OCI-LY7 (cell line): ENCODE measurements around the gene MIPEP. TPM values are rescaled to one million over a fixed set of nuclear protein-coding genes. Genes with fewer than 3 reads are reported as not detected.

Experiments
- BruUV-seq: library from RNA; stranded (reverse); fragments of 400-500 nt; replicated peaks from 2 replicates; lab custom pipeline; 2021; lab: Mats Ljungman, UMichigan
- CTCF ChIA-PET: fragments of 300-600 bp; sonication (Branson Sonifier 250); formaldehyde crosslinking; loops from one replicate; lab custom pipeline; 2022; ENCODE audit warnings: antibody characterized with exemption; ENCODE audit not compliant: unreplicated experiment; lab: Charles Lee
- POLR2A ChIA-PET: fragments of 300-600 bp; sonication (Branson Sonifier 250); formaldehyde crosslinking; loops from one replicate; lab custom pipeline; 2022; ENCODE audit warnings: antibody characterized with exemption; lab: Charles Lee
- DNase-seq: peaks from one replicate; pipeline ENCODE4 v3.0.0-alpha.2; 2015; ENCODE audit warnings: low spot score
- H2AFZ ChIP-seq: fragments of 200-600 bp; sonication (generic), shearing (Covaris generic); 2 replicates; pipeline ENCODE4 v1.6.1; 2014; ENCODE audit warnings: mild to moderate bottlenecking, antibody characterized with exemption, low read length, moderate library complexity
- H3K27ac ChIP-seq: fragments of 200-600 bp; sonication (generic); 2 replicates; pipeline ENCODE4 v1.5.1; 2014; ENCODE audit warnings: mixed run types, low read depth, mild to moderate bottlenecking, moderate library complexity, low read length, inconsistent platforms; ENCODE audit not compliant: poor library complexity, severe bottlenecking
- H3K36me3 ChIP-seq: fragments of 200-600 bp; sonication (generic); 2 replicates; pipeline ENCODE4 v1.6.1; 2014; ENCODE audit warnings: mild to moderate bottlenecking, antibody characterized with exemption, low read length, moderate library complexity, mixed read lengths; ENCODE audit not compliant: insufficient read depth
- H3K4me1 ChIP-seq: fragments of 200-600 bp; sonication (generic); 2 replicates; pipeline ENCODE4 v1.5.1; 2014; ENCODE audit warnings: mild to moderate bottlenecking, low read length; ENCODE audit not compliant: insufficient read depth, poor library complexity, severe bottlenecking
- H3K4me2 ChIP-seq: fragments of 200-600 bp; sonication (generic); 2 replicates; pipeline ENCODE4 v1.6.1; 2014; ENCODE audit warnings: mild to moderate bottlenecking, low read length
- H3K4me3 ChIP-seq: fragments of 200-600 bp; sonication (generic); 2 replicates; pipeline ENCODE4 v1.5.1; 2014; ENCODE audit warnings: mild to moderate bottlenecking, low read depth, low read length; ENCODE audit not compliant: poor library complexity, severe bottlenecking
- H3K79me2 ChIP-seq: fragments of 200-600 bp; sonication (generic); 2 replicates; pipeline ENCODE4 v1.6.1; 2016; ENCODE audit warnings: low read depth, mild to moderate bottlenecking, low read length, moderate library complexity, mixed read lengths; ENCODE audit not compliant: insufficient read depth
- H3K9me2 ChIP-seq: fragments of 200-600 bp; sonication (generic); 2 replicates; pipeline ENCODE4 v1.6.1; 2016; ENCODE audit warnings: mild to moderate bottlenecking, low read length, mixed read lengths; ENCODE audit not compliant: insufficient read depth
- H3K9me3 ChIP-seq: fragments of 200-600 bp; sonication (generic); 2 replicates; pipeline ENCODE4 v1.6.1; 2014; ENCODE audit warnings: mild to moderate bottlenecking, mixed run types, low read length, mixed read lengths
- H4K20me1 ChIP-seq: fragments of 200-600 bp; sonication (generic); 2 replicates; pipeline ENCODE4 v1.6.1; 2014; ENCODE audit warnings: mild to moderate bottlenecking, antibody characterized with exemption, low read length, moderate library complexity, mixed read lengths; ENCODE audit not compliant: insufficient read depth
- EZH2phosphoT487 ChIP-seq: fragments of 200-600 bp; sonication (generic); IDR thresholded peaks from 2 replicates; pipeline ENCODE4 v1.6.1; 2018; ENCODE audit warnings: low read depth, borderline replicate concordance, mild to moderate bottlenecking, mixed run types, antibody characterized with exemption, low read length, moderate library complexity, mixed read lengths
- intact Hi-C: fragments of 100-400 bp; cut with micrococcal nuclease; formaldehyde crosslinking; loops from one replicate; pipeline ENCODE4 v1.10.0; 2022; ENCODE audit not compliant: unreplicated experiment
- total RNA-seq, 2 experiments: library from RNA; depleted of rRNA in 1 of 2; stranded (reverse); fragments of >200 nt in 1 of 2; shearing (Covaris generic) in 1 of 2; gene quantifications; 2 replicates each; pipeline ENCODE4 v1.2.3, GENCODE V29; 2014 to 2022
- TF ChIP-seq, protein P1 (sequence below): fragments of 200-600 bp; sonication (generic); conservative IDR thresholded peaks from 2 replicates; pipeline ENCODE4 v1.5.1; 2014; ENCODE audit warnings: mild to moderate bottlenecking, antibody characterized with exemption, low read length, moderate library complexity, mixed read lengths

The MIPEP gene
- total RNA-seq, 2 experiments from 2014 or later: 13.5 to 15.7 TPM

DNA sequence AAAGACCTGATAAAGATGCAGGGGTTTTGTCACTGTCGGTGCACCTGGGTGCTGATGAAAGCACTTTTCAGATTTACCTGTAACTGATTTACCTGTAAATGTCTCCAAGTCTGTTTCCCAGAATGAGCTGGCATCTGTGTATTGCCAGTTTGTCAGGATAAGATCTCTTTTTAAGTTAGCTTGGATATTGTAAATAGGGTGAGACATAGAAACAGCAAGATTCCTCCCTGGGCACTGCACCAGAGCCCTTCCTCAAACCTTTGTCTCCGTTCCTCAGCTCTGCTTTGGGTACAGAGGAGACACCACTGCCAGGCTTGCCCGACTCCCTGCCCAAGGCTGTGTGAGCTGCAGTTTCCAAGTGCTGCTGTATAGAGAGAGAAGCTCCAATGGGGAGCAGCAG is 160.4 kb downstream of the MIPEP start:
- no TSS peak for BruUV-seq
- ChIA-PET CTCF (interaction anchor here (0.6 kb wide), 1 partner anchor 461 kb away, joined by 4 read pairs; no protein-coding TSS in a partner anchor), POLR2A (no interaction called here)
- Histone ChIP-seq H3K4me2 (no peak overlapping the region), H3K9me2 (no peaks in the 10 kb centered on the region), H3K4me3 (no peak overlapping the region), H2AFZ (no peak overlapping the region), H3K9me3 (no peaks in the 10 kb centered on the region), H3K4me1 (no peaks in the 10 kb centered on the region), H3K79me2 (no peaks in the 10 kb centered on the region), H3K27ac (no peak overlapping the region), H3K36me3 (0 out of 2 replicates have a peak, but pooled peaks cover 3% of the 10 kb centered on the region), H4K20me1 (no peaks in the 10 kb centered on the region)
- TF ChIP-seq EZH2phosphoT487: no peak
- TF ChIP-seq, protein P1, sequence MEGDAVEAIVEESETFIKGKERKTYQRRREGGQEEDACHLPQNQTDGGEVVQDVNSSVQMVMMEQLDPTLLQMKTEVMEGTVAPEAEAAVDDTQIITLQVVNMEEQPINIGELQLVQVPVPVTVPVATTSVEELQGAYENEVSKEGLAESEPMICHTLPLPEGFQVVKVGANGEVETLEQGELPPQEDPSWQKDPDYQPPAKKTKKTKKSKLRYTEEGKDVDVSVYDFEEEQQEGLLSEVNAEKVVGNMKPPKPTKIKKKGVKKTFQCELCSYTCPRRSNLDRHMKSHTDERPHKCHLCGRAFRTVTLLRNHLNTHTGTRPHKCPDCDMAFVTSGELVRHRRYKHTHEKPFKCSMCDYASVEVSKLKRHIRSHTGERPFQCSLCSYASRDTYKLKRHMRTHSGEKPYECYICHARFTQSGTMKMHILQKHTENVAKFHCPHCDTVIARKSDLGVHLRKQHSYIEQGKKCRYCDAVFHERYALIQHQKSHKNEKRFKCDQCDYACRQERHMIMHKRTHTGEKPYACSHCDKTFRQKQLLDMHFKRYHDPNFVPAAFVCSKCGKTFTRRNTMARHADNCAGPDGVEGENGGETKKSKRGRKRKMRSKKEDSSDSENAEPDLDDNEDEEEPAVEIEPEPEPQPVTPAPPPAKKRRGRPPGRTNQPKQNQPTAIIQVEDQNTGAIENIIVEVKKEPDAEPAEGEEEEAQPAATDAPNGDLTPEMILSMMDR: no peak
- intact Hi-C loops: no loop called here
- DNase-seq: no peak

DNA sequence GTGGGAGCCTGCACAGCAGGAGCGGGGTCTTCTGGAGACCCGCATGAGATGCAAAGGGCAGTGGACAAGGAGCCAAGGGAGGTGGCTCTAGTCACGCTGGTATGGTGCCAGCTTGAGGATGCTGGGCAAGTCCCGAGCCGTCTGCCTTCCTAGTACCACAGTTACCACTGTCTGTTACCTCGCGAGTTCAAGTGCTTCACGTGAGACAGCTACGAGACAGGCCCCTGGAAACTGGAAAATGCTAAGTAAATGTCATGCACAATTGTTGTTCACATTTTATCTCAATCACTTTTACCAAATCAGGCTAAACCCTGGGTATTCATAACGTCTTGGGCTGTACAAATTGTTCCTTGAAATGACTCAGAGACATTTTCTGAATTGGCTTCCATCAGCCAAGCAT is 163.3 kb downstream of the MIPEP start:
- POLR2A ChIA-PET: interaction anchor here (1.3 kb wide), 1 partner anchor 18 kb away, joined by 4 read pairs; no protein-coding TSS in a partner anchor
- H3K4me2 ChIP-seq: no peak overlapping the region
- CTCF ChIA-PET: no interaction called here
- no peaks in the 10 kb centered on the region for H3K4me1 ChIP-seq
- TF ChIP-seq EZH2phosphoT487: no peak
- TF ChIP-seq, protein P1: no peak
- DNase-seq: no peak
- no peak overlapping the region for H3K4me3 ChIP-seq
- H4K20me1 ChIP-seq: no peaks in the 10 kb centered on the region
- H3K36me3 ChIP-seq: 0 out of 2 replicates have a peak, but pooled peaks cover 3% of the 10 kb centered on the region
- H3K27ac ChIP-seq: no peak overlapping the region
- intact Hi-C loops: no loop called here
- H3K9me2 ChIP-seq: no peaks in the 10 kb centered on the region
- BruUV-seq: no TSS peak
- no peaks in the 10 kb centered on the region for H3K79me2 ChIP-seq
- no peak overlapping the region for H2AFZ ChIP-seq
- H3K9me3 ChIP-seq: no peaks in the 10 kb centered on the region

DNA sequence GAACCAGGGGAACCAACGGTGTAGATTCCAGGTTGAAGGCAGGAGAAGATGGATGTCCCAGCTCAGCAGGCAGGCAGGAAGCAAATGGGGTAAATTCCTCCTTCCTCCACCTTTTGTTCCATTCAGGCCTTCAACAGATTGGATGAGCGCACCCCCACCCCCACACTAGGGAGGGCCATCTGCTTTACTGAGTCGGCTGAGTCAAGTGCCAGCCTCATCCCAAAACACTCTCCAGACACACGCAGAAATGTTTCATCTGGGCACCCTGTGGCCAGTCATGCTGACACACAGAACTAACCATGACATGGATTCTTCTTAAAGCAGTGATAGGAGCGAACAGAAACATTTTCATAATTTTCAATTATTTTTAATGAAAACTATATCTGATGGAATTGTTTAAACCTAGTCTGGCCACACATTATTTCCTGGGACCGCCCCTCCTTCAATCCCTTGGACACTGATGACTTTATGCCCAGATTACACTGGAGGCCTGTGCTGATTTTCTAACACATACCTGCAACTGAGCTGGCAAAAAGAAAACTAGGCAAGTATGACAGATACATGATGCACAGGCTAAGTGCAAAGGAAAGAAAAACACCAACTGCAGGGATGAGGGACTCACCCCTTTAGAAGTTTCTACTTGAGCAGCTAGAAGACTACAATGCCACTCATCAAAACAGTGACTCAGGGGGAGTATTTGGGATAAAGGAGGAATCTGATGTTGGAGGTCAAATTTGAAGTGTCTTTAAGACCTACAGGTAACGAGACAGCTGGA is 164.8 kb downstream of the MIPEP start:
- Histone ChIP-seq H3K36me3 (0 out of 2 replicates have a peak, but pooled peaks cover under 1% of the 10 kb centered on the region), H3K4me3 (no peak overlapping the region), H3K79me2 (no peaks in the 10 kb centered on the region), H3K4me2 (no peak overlapping the region), H2AFZ (no peak overlapping the region), H3K4me1 (no peaks in the 10 kb centered on the region), H3K9me2 (no peaks in the 10 kb centered on the region), H3K27ac (no peak overlapping the region), H3K9me3 (no peaks in the 10 kb centered on the region), H4K20me1 (no peaks in the 10 kb centered on the region)
- ChIA-PET CTCF (no interaction called here), POLR2A (interaction anchor here (0.6 kb wide), 1 partner anchor 992 kb away, joined by 7 read pairs; no protein-coding TSS in a partner anchor)
- BruUV-seq: no TSS peak
- DNase-seq: no peak
- TF ChIP-seq, protein P1: no peak
- intact Hi-C loops: no loop called here
